ENCODE data around the gene CDC42EP4.
A peak's percentile ranks its signal among the peaks of the same experiment; 100 is the strongest.

The CDC42EP4 gene

DNA sequence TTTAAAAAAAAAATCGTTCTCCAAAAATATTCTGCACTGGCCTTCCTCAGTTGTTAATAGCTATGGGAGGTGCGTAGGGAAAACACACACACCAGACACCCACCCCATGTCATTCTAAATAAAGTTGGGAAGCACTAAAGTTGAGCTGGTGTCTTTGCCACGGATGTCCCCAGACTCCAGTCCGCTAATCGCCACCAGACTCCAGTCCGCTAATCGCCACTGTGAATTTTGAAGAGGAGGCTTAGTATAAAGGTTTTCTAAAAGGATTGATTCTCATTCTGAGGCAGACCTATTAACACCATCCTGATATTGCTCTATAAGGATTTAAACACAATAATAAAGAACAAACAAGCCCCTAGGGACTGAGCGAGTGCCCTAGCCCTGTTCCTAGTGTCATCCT lies 27.4 kb downstream of the CDC42EP4 start:
- no peak overlapping the region for H2AFZ ChIP-seq (ENCODE audit: low read depth, low read length)
- TF ChIP-seq, protein P1, sequence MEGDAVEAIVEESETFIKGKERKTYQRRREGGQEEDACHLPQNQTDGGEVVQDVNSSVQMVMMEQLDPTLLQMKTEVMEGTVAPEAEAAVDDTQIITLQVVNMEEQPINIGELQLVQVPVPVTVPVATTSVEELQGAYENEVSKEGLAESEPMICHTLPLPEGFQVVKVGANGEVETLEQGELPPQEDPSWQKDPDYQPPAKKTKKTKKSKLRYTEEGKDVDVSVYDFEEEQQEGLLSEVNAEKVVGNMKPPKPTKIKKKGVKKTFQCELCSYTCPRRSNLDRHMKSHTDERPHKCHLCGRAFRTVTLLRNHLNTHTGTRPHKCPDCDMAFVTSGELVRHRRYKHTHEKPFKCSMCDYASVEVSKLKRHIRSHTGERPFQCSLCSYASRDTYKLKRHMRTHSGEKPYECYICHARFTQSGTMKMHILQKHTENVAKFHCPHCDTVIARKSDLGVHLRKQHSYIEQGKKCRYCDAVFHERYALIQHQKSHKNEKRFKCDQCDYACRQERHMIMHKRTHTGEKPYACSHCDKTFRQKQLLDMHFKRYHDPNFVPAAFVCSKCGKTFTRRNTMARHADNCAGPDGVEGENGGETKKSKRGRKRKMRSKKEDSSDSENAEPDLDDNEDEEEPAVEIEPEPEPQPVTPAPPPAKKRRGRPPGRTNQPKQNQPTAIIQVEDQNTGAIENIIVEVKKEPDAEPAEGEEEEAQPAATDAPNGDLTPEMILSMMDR (IDR thresholded peaks at IDR 0.05; ENCODE audit: low read depth, low read length), result no peak
- TF ChIP-seq EZH2phosphoT487 (IDR thresholded peaks at IDR 0.05; ENCODE audit: low read depth), result no peak
- no peaks in the 10 kb centered on the region for H3K79me2 ChIP-seq (ENCODE audit: low read length)
- no peak overlapping the region for H3K27ac ChIP-seq (ENCODE audit: low read length)
- H3K4me1 ChIP-seq (ENCODE audit: low read length), result peaks cover 27% of the 10 kb centered on the region
- no peak overlapping the region for H3K4me3 ChIP-seq (ENCODE audit: low read length)
- no peak overlapping the region for H3K9ac ChIP-seq (ENCODE audit: low read length)
- H3K4me2 ChIP-seq (ENCODE audit: low read length), result no peak overlapping the region
- H4K20me1 ChIP-seq (ENCODE audit: insufficient read depth, low read length), result no peaks in the 10 kb centered on the region
- H3K36me3 ChIP-seq (replicated peaks; ENCODE audit: low read depth, low read length), result no peaks in the 10 kb centered on the region
- H3K27me3 ChIP-seq (ENCODE audit: low read depth, low read length), result peaks cover 8% of the 10 kb centered on the region
- no peaks in the 10 kb centered on the region for H3K9me3 ChIP-seq (ENCODE audit: insufficient read depth, low read length)

DNA sequence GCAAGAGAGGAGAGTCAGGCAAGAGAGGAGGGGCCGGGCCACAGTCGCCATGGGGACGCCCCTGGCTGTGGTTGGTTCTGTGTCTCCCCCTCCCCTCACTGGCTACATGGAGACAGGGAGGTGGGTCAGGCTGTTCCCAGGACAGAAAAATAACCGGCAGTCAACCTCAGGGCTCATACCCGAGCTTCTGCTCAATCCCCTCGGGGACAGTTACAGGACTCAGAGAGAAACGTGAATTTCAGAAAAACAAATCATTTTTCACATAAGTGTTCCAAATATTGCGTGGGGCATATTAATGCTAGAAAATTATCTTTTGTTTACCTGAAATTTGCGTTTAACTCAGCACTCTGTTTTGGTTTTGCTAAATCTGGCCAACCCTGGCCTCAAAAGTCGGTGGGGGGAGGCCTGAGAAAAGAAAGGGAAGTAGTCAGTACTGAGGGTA lies 27.9 kb downstream of the CDC42EP4 start:
- TF ChIP-seq, protein P1 (IDR thresholded peaks at IDR 0.05; ENCODE audit: low read depth, low read length), result no peak
- no peak for TF ChIP-seq EZH2phosphoT487 (IDR thresholded peaks at IDR 0.05; ENCODE audit: low read depth)
- Histone ChIP-seq H3K27me3 (ENCODE audit: low read depth, low read length) (peaks cover 8% of the 10 kb centered on the region), H3K4me3 (ENCODE audit: low read length) (peak overlapping the region; percentile 14), H3K4me2 (ENCODE audit: low read length) (peak overlapping the region; percentile 61), H3K4me1 (ENCODE audit: low read length) (peaks cover 27% of the 10 kb centered on the region), H3K9ac (ENCODE audit: low read length) (peak overlapping the region; percentile 21; the same call in 1 of the 2 replicates), H2AFZ (ENCODE audit: low read depth, low read length) (peak overlapping the region; percentile 36; the same call in 1 of the 2 replicates), H3K79me2 (ENCODE audit: low read length) (no peaks in the 10 kb centered on the region), H3K36me3 (replicated peaks; ENCODE audit: low read depth, low read length) (no peaks in the 10 kb centered on the region), H4K20me1 (ENCODE audit: insufficient read depth, low read length) (no peaks in the 10 kb centered on the region), H3K27ac (ENCODE audit: low read length) (no peak overlapping the region), H3K9me3 (ENCODE audit: insufficient read depth, low read length) (no peaks in the 10 kb centered on the region)

DNA sequence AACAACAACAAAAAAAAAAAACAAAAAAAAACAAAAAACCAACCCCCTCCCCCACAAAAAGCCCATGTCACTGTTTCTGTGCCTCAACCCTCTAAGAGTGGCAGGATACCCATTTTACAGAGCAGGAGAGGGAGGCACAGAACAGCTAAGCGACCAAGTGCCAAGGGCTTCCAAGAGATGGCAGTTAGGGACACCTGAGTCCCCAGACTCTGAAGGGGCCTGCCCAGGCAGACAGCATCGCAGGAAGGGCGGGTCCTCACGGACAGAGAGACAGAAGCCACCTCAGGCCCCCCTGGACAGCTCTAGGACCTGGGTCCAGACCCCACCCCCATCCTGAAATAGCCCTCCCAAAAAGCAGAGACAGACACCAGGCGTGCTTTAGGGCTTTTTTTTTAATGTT lies 28.6 kb downstream of the CDC42EP4 start:
- peaks cover 13% of the 10 kb centered on the region for H3K27me3 ChIP-seq (ENCODE audit: low read depth, low read length)
- H3K9ac ChIP-seq (ENCODE audit: low read length), result peak overlapping the region; percentile 21; the same call in 1 of the 2 replicates
- H4K20me1 ChIP-seq (ENCODE audit: insufficient read depth, low read length), result no peaks in the 10 kb centered on the region
- no peaks in the 10 kb centered on the region for H3K36me3 ChIP-seq (replicated peaks; ENCODE audit: low read depth, low read length)
- no peaks in the 10 kb centered on the region for H3K79me2 ChIP-seq (ENCODE audit: low read length)
- H3K4me3 ChIP-seq (ENCODE audit: low read length), result peak overlapping the region; percentile 14; the same call in 1 of the 2 replicates
- peak overlapping the region; percentile 61 for H3K4me2 ChIP-seq (ENCODE audit: low read length)
- no peaks in the 10 kb centered on the region for H3K9me3 ChIP-seq (ENCODE audit: insufficient read depth, low read length)
- peaks cover 27% of the 10 kb centered on the region for H3K4me1 ChIP-seq (ENCODE audit: low read length)
- H2AFZ ChIP-seq (ENCODE audit: low read depth, low read length), result peak overlapping the region; percentile 36; the same call in 1 of the 2 replicates
- TF ChIP-seq, protein P1 (IDR thresholded peaks at IDR 0.05; ENCODE audit: low read depth, low read length), result no peak
- no peak for TF ChIP-seq EZH2phosphoT487 (IDR thresholded peaks at IDR 0.05; ENCODE audit: low read depth)
- no peak overlapping the region for H3K27ac ChIP-seq (ENCODE audit: low read length)

DNA sequence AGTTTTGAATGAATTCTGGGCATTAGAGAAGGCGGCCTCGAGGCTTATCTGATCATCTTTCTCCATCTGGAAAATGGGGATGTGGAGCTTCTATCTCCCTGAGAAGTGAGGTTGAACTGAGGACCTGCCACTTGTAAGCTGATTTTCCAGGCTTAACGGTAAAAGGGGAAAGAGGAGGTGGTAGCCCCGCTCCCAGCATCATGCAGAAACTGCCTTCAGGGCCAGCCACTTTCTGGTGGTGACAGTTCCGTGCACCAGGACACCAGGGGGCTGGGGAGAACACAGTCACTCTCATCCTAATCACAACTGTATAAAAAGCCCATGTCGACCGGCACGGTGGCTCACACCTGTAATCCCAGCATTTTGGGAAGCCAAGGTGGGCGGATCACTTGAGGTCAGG lies 29.2 kb downstream of the CDC42EP4 start:
- Histone ChIP-seq H3K79me2 (ENCODE audit: low read length) (no peaks in the 10 kb centered on the region), H3K27ac (ENCODE audit: low read length) (no peak overlapping the region), H3K9ac (ENCODE audit: low read length) (no peak overlapping the region), H3K9me3 (ENCODE audit: insufficient read depth, low read length) (no peaks in the 10 kb centered on the region), H3K4me3 (ENCODE audit: low read length) (no peak overlapping the region), H3K27me3 (ENCODE audit: low read depth, low read length) (peaks cover 10% of the 10 kb centered on the region), H2AFZ (ENCODE audit: low read depth, low read length) (no peak overlapping the region), H3K4me2 (ENCODE audit: low read length) (peak overlapping the region; percentile 47; the same call in 1 of the 2 replicates), H4K20me1 (ENCODE audit: insufficient read depth, low read length) (no peaks in the 10 kb centered on the region), H3K36me3 (replicated peaks; ENCODE audit: low read depth, low read length) (no peaks in the 10 kb centered on the region), H3K4me1 (ENCODE audit: low read length) (peaks cover 27% of the 10 kb centered on the region)
- no peak for TF ChIP-seq EZH2phosphoT487 (IDR thresholded peaks at IDR 0.05; ENCODE audit: low read depth)
- TF ChIP-seq, protein P1 (IDR thresholded peaks at IDR 0.05; ENCODE audit: low read depth, low read length), result no peak
